ENCODE data around the gene CAMK2G. TPM values are rescaled to one million over a fixed set of nuclear protein-coding genes. Genes with fewer than 3 reads are reported as not detected.
A peak's percentile ranks its signal among the peaks of the same experiment; 100 is the strongest.

CAMK2G gene
- total RNA-seq, 1 donor from 2014 or later = 25.9 TPM

DNA sequence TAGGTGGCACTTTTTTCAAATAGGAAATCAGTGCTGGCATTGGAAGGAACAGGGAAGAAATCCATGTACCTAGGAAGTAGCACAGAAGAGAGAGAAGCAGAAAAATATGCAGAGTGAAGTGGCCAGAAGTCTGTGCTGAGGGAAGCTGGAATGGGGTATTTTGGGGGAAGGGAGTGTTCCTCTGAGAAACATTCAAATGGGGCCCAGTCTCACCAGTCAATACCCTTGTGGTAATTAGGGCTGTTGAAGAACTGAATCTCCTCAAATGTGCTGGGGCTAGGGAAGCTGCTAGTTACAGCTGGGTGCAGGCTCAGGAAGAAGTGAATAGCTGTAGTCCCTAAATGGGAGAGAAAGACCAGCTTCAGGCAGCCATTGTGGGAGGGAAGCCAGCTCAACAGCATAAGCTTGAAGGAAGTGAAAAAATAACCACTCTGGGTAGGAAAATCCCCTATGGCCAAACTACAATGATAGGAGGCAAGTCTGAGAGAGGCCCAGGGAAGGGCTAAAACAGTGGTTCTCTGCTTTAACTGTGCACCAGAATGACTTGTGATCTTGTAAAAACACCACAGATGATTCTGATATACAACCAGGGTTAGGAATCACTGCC is 70.6 kb downstream of the CAMK2G start:
- Mint-ChIP-seq H3K27me3 (ENCODE audit: unreplicated experiment) (no peaks in the 10 kb centered on the region), H3K36me3 (ENCODE audit: unreplicated experiment) (peaks cover 4% of the 10 kb centered on the region), H3K27ac (ENCODE audit: unreplicated experiment) (no peak overlapping the region), H3K9me3 (ENCODE audit: unreplicated experiment) (no peaks in the 10 kb centered on the region), H3K4me1 (ENCODE audit: low read depth, unreplicated experiment) (no peaks in the 10 kb centered on the region), H3K4me3 (ENCODE audit: unreplicated experiment) (no peak overlapping the region)
- TF ChIP-seq, protein P1, sequence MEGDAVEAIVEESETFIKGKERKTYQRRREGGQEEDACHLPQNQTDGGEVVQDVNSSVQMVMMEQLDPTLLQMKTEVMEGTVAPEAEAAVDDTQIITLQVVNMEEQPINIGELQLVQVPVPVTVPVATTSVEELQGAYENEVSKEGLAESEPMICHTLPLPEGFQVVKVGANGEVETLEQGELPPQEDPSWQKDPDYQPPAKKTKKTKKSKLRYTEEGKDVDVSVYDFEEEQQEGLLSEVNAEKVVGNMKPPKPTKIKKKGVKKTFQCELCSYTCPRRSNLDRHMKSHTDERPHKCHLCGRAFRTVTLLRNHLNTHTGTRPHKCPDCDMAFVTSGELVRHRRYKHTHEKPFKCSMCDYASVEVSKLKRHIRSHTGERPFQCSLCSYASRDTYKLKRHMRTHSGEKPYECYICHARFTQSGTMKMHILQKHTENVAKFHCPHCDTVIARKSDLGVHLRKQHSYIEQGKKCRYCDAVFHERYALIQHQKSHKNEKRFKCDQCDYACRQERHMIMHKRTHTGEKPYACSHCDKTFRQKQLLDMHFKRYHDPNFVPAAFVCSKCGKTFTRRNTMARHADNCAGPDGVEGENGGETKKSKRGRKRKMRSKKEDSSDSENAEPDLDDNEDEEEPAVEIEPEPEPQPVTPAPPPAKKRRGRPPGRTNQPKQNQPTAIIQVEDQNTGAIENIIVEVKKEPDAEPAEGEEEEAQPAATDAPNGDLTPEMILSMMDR (IDR thresholded peaks at IDR 0.05; ENCODE audit: partially characterized antibody, unreplicated experiment) = no peak
- no peak for DNase-seq

DNA sequence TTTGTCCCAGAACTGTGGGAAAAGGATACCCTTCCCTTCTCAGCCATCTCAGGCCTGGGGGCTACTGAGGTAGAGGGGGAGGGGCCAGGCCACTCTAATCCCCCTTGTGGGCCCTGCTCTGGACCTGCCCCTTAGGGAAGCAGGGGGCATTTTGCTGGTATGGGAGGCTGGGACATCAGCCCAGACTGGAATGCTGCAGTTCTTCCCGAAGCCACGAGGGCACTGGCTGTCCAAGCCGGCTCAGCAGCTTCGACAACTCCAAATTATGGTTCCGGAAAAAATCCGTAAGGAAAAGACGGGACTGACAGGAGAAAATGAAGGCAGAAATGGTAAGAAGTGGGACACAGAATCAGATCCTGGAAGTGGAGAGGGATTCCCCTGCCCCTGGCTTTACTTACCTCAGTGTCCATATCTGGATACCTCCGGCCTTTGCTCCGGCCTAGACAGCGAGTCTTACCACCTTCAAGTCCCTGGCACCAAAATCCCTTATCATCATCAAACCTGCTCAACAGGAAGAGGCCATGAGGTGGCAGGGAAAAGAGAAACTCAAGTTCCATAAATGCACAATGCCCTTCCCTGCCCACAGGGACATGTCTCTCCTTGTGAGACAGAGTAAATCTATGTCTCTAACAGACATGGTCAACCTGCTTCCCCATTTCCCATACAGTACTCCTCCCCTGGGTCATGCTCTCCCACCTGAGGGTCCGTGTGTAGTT is 71.9 kb downstream of the CAMK2G start:
- TF ChIP-seq, protein P1 (IDR thresholded peaks at IDR 0.05; ENCODE audit: partially characterized antibody, unreplicated experiment) = no peak
- DNase-seq = no peak
- peak overlapping the region; percentile 59 for H3K4me3 Mint-ChIP-seq (ENCODE audit: unreplicated experiment)
- no peaks in the 10 kb centered on the region for H3K36me3 Mint-ChIP-seq (ENCODE audit: unreplicated experiment)
- H3K9me3 Mint-ChIP-seq (ENCODE audit: unreplicated experiment) = no peaks in the 10 kb centered on the region
- no peak overlapping the region for H3K27ac Mint-ChIP-seq (ENCODE audit: unreplicated experiment)
- H3K27me3 Mint-ChIP-seq (ENCODE audit: unreplicated experiment) = peaks cover 3% of the 10 kb centered on the region
- H3K4me1 Mint-ChIP-seq (ENCODE audit: low read depth, unreplicated experiment) = no peaks in the 10 kb centered on the region

DNA sequence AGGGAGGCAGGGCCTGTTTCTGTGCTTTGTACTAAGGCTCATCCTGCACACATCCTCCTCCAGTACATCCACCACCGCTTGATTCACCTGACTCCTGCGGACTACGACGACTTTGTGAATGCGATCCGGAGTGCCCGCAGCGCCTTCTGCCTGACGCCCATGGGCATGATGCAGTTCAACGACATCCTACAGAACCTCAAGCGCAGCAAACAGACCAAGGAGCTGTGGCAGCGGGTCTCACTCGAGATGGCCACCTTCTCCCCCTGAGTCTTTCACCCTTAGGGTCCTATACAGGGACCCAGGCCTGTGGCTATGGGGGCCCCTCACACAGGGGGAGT is 73.1 kb downstream of the CAMK2G start:
- Mint-ChIP-seq H3K9me3 (ENCODE audit: unreplicated experiment) (peaks cover 4% of the 10 kb centered on the region), H3K27me3 (ENCODE audit: unreplicated experiment) (peaks cover 4% of the 10 kb centered on the region), H3K36me3 (ENCODE audit: unreplicated experiment) (no peaks in the 10 kb centered on the region), H3K4me1 (ENCODE audit: low read depth, unreplicated experiment) (no peaks in the 10 kb centered on the region), H3K27ac (ENCODE audit: unreplicated experiment) (no peak overlapping the region), H3K4me3 (ENCODE audit: unreplicated experiment) (no peak overlapping the region)
- TF ChIP-seq, protein P1 (IDR thresholded peaks at IDR 0.05; ENCODE audit: partially characterized antibody, unreplicated experiment) = no peak
- no peak for DNase-seq

DNA sequence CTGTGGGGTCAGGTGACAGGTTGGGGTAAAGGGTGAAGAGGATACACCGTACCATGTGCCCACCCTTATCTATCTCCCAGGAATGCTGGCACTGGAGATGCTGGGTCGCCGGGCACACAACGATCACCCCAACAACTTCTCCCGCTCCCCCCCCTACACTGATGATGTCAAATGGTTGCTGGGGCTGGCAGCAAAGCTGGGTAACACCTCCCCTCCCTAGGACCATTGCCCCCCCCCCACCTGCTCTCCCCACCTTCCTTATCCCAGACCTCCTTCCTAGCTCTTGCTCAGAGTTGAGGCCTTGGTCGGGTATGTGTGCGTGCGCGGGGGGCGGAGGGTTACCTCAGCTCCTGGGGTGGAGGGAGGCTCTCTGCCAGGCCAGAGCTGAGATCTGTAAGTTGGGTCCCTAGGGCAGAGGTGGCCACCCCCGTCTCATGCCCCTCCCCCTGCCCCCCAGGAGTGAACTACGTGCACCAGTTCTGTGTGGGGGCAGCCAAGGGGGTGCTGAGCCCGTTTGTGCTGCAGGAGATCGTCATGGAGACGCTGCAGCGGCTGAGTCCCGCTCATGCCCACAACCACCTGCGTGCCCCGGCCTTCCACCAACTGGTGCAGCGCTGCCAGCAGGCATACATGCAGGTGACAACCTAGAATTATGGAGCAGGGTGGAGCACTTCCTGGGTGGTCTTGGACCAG is 73.6 kb downstream of the CAMK2G start:
- Mint-ChIP-seq H3K27ac (ENCODE audit: unreplicated experiment) (no peak overlapping the region), H3K36me3 (ENCODE audit: unreplicated experiment) (no peaks in the 10 kb centered on the region), H3K27me3 (ENCODE audit: unreplicated experiment) (peaks cover 4% of the 10 kb centered on the region), H3K4me1 (ENCODE audit: low read depth, unreplicated experiment) (no peaks in the 10 kb centered on the region), H3K9me3 (ENCODE audit: unreplicated experiment) (peaks cover 8% of the 10 kb centered on the region), H3K4me3 (ENCODE audit: unreplicated experiment) (no peak overlapping the region)
- DNase-seq = no peak
- TF ChIP-seq, protein P1 (IDR thresholded peaks at IDR 0.05; ENCODE audit: partially characterized antibody, unreplicated experiment) = no peak
